ENCODE results near the gene TEX44.

Gene TEX44

GRCh38 chr2:231640641-231641111 is 48.0 kb downstream of the TEX44 start:
- DNase-seq, result no peak

- peak; percentile 79 for DNase-seq
Measured at GRCh38 chr2:231642631-231643494, 50.2 kb downstream of the TEX44 start.

- no peak for DNase-seq
Measured at GRCh38 chr2:231643495-231643888, 50.8 kb downstream of the TEX44 start.

All from activated CD4-positive, alpha-beta T cell treated with anti-CD3 and anti-CD28 coated beads for 48 hours (primary cell).